Astrocyte (in vitro differentiated cells and primary cell): Measurements from ENCODE around the gene PJA2.

ENCODE experiments used
- EZH2 ChIP-seq: IDR thresholded peaks from 2 replicates; pipeline ENCODE4 v1.6.1; 2012; ENCODE audit warnings: mild to moderate bottlenecking, low read length, inconsistent platforms; ENCODE audit not compliant: insufficient read depth
- TF ChIP-seq, protein P1 (sequence below): IDR thresholded peaks from 2 replicates; pipeline ENCODE4 v1.5.1; 2011; ENCODE audit warnings: low read depth, mild to moderate bottlenecking, inconsistent platforms, low read length, moderate library complexity; ENCODE audit not compliant: insufficient read depth

DNA sequence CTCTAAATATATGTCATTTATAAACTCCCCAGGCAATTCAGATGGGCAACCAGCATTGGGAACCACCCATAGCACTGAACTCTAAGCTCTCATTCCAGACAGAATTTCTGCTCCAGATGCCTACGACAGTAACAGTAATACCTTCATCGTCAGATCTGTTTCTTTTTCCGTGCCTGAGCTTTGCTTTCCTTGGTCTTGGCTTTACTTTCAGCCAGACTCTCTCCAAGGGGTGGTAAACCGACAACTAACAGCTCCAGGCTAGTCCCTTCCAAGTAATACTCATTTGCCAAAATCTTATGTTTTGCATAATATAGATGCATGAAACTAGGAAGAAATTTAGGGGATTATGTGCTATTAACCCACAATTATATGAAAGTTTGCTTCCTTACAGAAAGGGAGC lies 102.3 kb downstream of the PJA2 start:
- TF ChIP-seq, protein P1, sequence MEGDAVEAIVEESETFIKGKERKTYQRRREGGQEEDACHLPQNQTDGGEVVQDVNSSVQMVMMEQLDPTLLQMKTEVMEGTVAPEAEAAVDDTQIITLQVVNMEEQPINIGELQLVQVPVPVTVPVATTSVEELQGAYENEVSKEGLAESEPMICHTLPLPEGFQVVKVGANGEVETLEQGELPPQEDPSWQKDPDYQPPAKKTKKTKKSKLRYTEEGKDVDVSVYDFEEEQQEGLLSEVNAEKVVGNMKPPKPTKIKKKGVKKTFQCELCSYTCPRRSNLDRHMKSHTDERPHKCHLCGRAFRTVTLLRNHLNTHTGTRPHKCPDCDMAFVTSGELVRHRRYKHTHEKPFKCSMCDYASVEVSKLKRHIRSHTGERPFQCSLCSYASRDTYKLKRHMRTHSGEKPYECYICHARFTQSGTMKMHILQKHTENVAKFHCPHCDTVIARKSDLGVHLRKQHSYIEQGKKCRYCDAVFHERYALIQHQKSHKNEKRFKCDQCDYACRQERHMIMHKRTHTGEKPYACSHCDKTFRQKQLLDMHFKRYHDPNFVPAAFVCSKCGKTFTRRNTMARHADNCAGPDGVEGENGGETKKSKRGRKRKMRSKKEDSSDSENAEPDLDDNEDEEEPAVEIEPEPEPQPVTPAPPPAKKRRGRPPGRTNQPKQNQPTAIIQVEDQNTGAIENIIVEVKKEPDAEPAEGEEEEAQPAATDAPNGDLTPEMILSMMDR, result no peak
- TF ChIP-seq EZH2, result no peak
